Ishikawa (cell line): ENCODE results near the gene TOMM7.

Experiments used
- CEBPB ChIP-seq: IDR thresholded peaks from 2 replicates; pipeline ENCODE4 v1.6.1; 2012
- CREB1 ChIP-seq: IDR thresholded peaks from 2 replicates; pipeline ENCODE4 v1.6.1; 2012; ENCODE audit warnings: low read depth
- EGR1 ChIP-seq: IDR thresholded peaks from 2 replicates; pipeline ENCODE4 v1.6.1; 2012
- EP300 ChIP-seq: IDR thresholded peaks from 2 replicates; pipeline ENCODE4 v1.6.1; 2012; ENCODE audit warnings: borderline replicate concordance
- FOXM1 ChIP-seq: IDR thresholded peaks from 2 replicates; pipeline ENCODE4 v1.6.1; 2012; ENCODE audit warnings: low read depth, borderline replicate concordance
- NFIC ChIP-seq: IDR thresholded peaks from 2 replicates; pipeline ENCODE4 v1.6.1; 2012
- RAD21 ChIP-seq: IDR thresholded peaks from 2 replicates; pipeline ENCODE4 v1.6.1; 2012; ENCODE audit warnings: low read depth
- TAF1 ChIP-seq: IDR thresholded peaks from 2 replicates; pipeline ENCODE4 v1.6.1; 2012; ENCODE audit warnings: low read depth, mild to moderate bottlenecking
- TCF12 ChIP-seq: IDR thresholded peaks from 2 replicates; pipeline ENCODE4 v1.6.1; 2012; ENCODE audit warnings: low read depth
- TEAD4 ChIP-seq: IDR thresholded peaks from 2 replicates; pipeline ENCODE4 v1.6.1; 2012
- YY1 ChIP-seq: IDR thresholded peaks from 2 replicates; pipeline ENCODE4 v1.6.1; 2012; ENCODE audit warnings: low read depth
- ZBTB7A ChIP-seq: IDR thresholded peaks from 2 replicates; pipeline ENCODE4 v1.6.1; 2012; ENCODE audit warnings: low read depth
- TF ChIP-seq, protein P1 (sequence below): IDR thresholded peaks from 2 replicates; pipeline ENCODE4 v1.6.1; 2012
- TF ChIP-seq, protein P2 (sequence below): IDR thresholded peaks from 2 replicates; pipeline ENCODE4 v1.6.1; 2012
- TF ChIP-seq, protein P3 (sequence below): IDR thresholded peaks from 2 replicates; pipeline ENCODE4 v1.6.1; 2012; ENCODE audit warnings: low read depth, mild to moderate bottlenecking

Gene TOMM7

DNA sequence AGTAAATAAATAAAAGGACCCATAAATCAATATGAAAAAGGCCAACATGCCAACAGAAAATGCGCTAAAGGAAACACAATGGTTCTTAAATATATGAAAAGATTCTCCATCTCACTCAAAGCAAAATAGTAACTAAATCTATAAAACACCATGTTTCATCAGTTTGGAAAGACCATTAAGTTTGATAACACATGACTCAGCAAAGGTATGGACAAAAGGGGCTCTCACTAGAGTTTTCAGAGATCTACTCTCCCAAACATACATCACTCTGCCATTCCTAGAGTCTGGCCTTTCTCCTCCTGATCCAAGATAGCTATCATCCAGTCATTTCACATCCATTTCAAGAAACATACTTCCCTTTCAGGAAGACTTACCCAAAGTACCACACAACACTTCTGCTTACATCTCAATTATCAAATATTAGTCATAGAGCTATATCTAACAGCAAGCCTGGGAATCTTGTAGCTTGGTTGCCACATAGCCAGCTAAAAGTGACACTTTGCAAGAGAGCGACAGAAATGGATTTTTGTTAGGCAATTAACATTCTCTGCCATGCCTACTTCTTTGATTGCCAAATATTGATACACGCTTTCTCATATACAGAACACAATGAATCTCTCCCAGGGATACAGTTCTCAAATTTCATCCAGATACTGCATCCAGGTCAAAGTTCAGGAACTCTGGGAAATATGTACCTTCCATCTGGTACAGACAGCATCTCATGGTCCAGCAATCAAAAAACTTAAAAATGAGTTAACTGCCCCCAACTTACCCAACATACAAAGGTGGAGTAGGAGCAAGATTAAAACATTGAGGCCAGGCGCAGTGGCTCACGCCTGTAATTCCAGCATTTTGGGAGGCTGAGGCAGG, 28.8 kb downstream of the TOMM7 start:
- TF ChIP-seq TEAD4 (no peak), ZBTB7A (no peak), EP300 (no peak)

DNA sequence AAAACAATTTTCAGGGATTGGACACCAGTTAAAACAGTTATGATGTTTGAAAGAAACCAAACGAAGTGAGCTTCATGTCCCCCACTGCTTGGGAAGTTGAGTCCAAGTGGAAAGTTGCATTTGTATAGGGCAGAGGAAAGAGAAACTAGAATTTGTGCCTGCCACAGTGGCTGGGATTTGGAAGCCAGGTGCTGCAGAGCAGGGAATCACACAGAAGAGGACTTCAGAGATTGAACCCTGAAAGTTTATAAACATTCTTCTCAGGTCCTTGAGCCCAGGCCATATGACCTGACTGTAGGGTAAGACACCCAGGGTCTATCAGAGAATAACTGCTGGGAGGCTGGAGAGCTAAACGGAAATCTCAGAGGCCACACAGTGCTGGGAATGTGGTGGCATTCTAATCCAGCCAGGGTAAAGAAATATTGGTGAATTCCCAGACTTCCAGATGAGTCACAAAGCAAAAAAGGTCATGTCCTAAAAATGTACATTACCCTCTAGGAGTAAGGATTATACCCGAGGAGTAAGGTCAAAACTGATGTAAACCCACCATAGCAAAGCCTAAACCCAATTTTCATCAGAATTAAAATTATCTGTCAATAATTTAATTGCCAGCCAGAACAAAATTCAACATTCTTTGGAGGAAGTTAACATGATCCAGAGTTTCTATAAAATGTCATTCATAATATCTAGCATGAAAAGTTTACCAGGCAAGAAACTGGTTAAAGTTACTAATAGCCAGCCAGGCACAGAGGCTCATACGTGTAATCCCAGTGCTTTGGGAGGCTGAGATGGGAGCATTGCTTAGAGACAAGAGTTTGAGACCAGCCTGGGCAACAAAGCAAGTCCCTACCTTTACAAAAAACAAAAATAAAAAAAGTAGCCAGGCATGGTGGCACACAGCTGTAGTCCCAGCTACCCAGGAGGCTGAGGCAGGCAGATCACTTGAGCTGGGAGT, 31.2 kb downstream of the TOMM7 start:
- no peak for TF ChIP-seq NFIC
- TF ChIP-seq, protein P1, sequence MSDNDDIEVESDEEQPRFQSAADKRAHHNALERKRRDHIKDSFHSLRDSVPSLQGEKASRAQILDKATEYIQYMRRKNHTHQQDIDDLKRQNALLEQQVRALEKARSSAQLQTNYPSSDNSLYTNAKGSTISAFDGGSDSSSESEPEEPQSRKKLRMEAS, result no peak
- TF ChIP-seq RAD21, result no peak
- TF ChIP-seq TEAD4, result no peak

DNA sequence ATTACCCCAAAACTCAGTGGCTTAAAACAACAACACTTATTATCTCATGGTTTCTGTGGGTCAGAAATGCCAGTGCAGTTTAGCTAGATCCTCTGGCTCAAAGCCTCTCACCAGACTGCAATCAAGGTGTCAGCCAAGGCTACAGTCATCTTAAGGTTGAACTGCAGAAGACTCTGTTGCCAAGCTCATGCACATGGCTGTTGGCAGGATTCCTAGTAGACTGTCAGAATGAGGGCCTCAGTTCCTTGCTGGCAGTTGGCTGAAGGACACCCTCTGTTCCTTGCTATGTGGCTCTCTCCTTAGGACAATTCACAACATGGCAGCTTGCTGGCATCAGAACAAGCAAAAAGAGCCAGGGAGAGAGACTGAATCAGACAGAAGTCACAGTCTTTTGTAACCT, 34.7 kb downstream of the TOMM7 start:
- TF ChIP-seq, protein P2, sequence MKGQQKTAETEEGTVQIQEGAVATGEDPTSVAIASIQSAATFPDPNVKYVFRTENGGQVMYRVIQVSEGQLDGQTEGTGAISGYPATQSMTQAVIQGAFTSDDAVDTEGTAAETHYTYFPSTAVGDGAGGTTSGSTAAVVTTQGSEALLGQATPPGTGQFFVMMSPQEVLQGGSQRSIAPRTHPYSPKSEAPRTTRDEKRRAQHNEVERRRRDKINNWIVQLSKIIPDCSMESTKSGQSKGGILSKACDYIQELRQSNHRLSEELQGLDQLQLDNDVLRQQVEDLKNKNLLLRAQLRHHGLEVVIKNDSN, result no peak
- TF ChIP-seq EGR1, result no peak
- TF ChIP-seq TCF12, result no peak
- TF ChIP-seq, protein P1, result no peak
- no peak for TF ChIP-seq EP300
- TF ChIP-seq TEAD4, result no peak
- TF ChIP-seq RAD21, result no peak

DNA sequence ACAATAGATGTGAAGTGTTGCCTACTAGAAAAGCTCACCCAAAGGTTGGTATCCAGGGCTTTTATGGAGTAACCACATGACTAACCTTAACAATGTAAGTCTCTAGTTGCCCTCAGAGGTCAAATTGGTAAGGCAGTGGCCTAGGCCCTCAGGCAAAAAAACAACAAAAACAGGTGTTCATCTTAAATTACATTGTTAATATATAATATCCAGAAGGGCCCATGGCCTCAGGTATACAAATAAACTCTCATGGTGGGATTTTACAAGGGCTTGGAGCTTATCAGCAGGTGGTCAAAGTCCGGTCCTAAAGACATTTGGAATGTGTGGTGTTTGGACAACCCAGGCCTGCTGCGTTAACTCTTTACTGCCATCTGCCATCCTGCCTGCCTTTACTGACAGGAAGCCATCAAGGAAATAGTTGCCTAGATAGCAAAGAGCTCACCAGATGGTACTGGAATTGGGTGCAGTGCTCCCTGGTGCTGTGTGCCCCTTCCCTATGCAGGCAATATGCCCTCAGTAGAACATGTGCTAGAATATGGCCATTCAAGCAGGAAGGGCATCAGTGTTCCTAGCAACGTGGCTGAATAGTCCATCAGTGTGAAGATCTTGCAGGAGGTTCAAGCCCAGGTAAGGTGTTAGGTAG, 36.2 kb downstream of the TOMM7 start:
- TF ChIP-seq NFIC, result no peak
- TF ChIP-seq TAF1, result no peak
- TF ChIP-seq ZBTB7A, result no peak
- TF ChIP-seq, protein P3, sequence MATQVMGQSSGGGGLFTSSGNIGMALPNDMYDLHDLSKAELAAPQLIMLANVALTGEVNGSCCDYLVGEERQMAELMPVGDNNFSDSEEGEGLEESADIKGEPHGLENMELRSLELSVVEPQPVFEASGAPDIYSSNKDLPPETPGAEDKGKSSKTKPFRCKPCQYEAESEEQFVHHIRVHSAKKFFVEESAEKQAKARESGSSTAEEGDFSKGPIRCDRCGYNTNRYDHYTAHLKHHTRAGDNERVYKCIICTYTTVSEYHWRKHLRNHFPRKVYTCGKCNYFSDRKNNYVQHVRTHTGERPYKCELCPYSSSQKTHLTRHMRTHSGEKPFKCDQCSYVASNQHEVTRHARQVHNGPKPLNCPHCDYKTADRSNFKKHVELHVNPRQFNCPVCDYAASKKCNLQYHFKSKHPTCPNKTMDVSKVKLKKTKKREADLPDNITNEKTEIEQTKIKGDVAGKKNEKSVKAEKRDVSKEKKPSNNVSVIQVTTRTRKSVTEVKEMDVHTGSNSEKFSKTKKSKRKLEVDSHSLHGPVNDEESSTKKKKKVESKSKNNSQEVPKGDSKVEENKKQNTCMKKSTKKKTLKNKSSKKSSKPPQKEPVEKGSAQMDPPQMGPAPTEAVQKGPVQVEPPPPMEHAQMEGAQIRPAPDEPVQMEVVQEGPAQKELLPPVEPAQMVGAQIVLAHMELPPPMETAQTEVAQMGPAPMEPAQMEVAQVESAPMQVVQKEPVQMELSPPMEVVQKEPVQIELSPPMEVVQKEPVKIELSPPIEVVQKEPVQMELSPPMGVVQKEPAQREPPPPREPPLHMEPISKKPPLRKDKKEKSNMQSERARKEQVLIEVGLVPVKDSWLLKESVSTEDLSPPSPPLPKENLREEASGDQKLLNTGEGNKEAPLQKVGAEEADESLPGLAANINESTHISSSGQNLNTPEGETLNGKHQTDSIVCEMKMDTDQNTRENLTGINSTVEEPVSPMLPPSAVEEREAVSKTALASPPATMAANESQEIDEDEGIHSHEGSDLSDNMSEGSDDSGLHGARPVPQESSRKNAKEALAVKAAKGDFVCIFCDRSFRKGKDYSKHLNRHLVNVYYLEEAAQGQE, result no peak
- no peak for TF ChIP-seq EGR1
- TF ChIP-seq, protein P1, result no peak
- TF ChIP-seq FOXM1, result no peak
- no peak for TF ChIP-seq TCF12
- no peak for TF ChIP-seq CEBPB
- TF ChIP-seq YY1, result no peak
- TF ChIP-seq RAD21, result no peak
- no peak for TF ChIP-seq CREB1
- TF ChIP-seq, protein P2, result no peak
- TF ChIP-seq TEAD4, result no peak
- no peak for TF ChIP-seq EP300

DNA sequence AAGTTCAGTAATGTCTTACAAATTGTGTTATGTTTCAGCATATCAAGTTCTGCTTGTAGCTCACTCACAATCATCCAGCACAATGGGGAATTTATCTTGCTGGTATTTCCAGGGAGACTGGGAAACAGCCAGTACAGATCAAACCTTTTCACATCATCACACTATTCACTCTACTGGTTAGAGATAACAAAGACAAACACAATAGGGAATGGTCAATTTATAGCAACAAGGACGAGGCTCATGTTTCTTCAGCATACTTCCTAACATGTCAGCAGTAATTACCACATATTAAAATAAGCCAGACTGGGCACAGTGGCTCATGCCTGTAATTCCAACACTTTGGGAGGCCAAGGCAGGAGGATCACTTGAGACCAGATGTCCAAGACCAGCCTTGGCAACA, 38.3 kb downstream of the TOMM7 start:
- no peak for TF ChIP-seq EP300

DNA sequence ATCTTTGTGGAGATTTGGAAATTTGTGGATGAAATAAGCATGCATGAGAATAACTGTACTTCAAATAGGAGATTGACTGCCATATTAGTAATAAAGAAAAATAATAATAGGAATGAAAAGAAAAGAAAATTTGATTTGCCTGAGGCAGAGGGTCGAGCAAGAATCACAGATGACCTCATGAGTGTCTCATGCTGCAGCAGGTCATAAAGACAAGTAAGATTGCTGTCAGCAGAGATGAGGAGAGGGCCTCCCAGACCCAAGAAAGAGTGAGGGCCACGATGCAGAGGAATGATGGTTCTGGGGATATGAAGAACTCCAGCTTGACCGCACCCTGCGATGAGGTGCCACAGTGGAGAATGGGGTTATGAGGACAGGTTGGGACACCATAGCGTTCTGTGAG, 39.2 kb downstream of the TOMM7 start:
- TF ChIP-seq CEBPB, result no peak

DNA sequence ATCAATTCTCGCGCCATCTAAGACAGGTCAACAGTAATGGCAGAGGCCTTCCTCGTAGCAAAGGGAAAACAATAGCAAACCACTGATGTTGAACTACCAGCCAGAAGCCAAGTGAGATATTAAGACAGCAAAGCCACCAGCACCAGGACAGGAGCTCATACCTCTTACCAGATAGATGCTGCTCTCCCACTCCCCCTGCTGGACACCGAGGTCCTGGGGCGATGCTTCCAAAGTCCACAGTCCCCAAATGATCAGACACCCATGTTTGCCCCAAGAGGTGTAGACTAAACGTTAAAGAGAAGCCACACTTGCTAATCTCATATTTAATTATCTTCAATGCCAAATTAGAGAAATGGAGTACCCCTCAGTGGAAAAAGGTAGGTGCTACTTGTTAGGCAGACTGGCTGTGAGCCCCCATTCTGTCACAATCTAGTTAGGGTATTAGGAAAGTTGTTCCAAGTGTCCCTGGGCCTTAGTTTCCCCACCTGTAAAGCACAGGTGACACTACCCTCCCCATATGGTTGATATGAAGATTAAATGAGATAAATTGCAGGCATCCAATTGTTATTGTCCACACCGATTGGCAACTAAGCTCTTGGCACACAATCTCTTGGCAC, 39.9 kb downstream of the TOMM7 start:
- TF ChIP-seq, protein P1, result no peak
- no peak for TF ChIP-seq CEBPB
- TF ChIP-seq ZBTB7A, result no peak
- TF ChIP-seq TEAD4, result no peak
- no peak for TF ChIP-seq TCF12
- TF ChIP-seq, protein P2, result no peak
- TF ChIP-seq RAD21, result peak; percentile 81
